HEK293T (cell line): ENCODE results near the gene XRCC5.

Experiments
- ARNT ChIP-seq: fragments of 450-650 bp; IDR thresholded peaks from 2 replicates; pipeline ENCODE4 v1.6.1; 2017; ENCODE audit warnings: mild to moderate bottlenecking
- BHLHE40 ChIP-seq: fragments of 450-650 bp; IDR thresholded peaks from 2 replicates; pipeline ENCODE4 v1.6.1; 2016; ENCODE audit warnings: mild to moderate bottlenecking, moderate library complexity, borderline replicate concordance
- ELF4 ChIP-seq: fragments of 450-650 bp; IDR thresholded peaks from 2 replicates; pipeline ENCODE4 v1.6.1; 2017; ENCODE audit warnings: antibody characterized with exemption
- FOXA1 ChIP-seq: fragments of 450-650 bp; IDR thresholded peaks from 2 replicates; pipeline ENCODE4 v1.6.1; 2016; ENCODE audit warnings: mild to moderate bottlenecking
- FOXK2 ChIP-seq: fragments of 450-650 bp; IDR thresholded peaks from 2 replicates; pipeline ENCODE4 v1.6.1; 2016; ENCODE audit warnings: mild to moderate bottlenecking
- FOXM1 ChIP-seq: fragments of 450-650 bp; IDR thresholded peaks from 2 replicates; pipeline ENCODE4 v1.6.1; 2017; ENCODE audit warnings: mild to moderate bottlenecking, borderline replicate concordance
- HDGF ChIP-seq: fragments of 450-650 bp; IDR thresholded peaks from 2 replicates; pipeline ENCODE4 v1.6.1; 2017; ENCODE audit warnings: antibody characterized with exemption, borderline replicate concordance
- L3MBTL2 ChIP-seq: fragments of 450-650 bp; conservative IDR thresholded peaks from 2 replicates; pipeline ENCODE4 v1.6.1; 2016; ENCODE audit warnings: mild to moderate bottlenecking
- SP1 ChIP-seq: fragments of 450-650 bp; IDR thresholded peaks from 2 replicates; pipeline ENCODE4 v1.6.1; 2017
- SUZ12 ChIP-seq: fragments of 450-650 bp; IDR thresholded peaks from 2 replicates; pipeline ENCODE4 v1.6.1; 2016; ENCODE audit warnings: mild to moderate bottlenecking
- TARDBP ChIP-seq: fragments of 450-650 bp; IDR thresholded peaks from 2 replicates; pipeline ENCODE4 v1.6.1; 2016
- TF ChIP-seq, protein P1 (sequence below): fragments of 450-650 bp; IDR thresholded peaks from 2 replicates; pipeline ENCODE4 v1.6.1; 2016

DNA sequence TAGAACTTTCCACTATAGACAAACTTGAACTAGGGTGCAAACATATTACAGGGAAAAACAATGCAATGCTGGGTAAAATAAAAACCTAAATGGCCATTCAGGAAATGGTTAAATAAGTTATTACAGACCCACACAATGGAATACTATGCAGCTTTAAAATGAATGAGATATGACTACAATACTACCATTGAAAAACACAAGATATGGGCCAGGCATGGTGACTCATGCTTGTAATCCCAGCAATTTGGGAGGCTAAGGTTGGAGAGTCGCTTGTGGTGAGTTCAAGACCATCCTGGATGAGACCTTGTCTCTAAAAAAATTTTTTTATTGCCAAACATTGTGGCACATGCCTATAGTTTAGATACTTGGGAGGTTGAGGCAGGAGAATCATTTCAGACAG lies 34.4 kb upstream of the XRCC5 start:
- TF ChIP-seq ARNT (no peak), L3MBTL2 (no peak), SP1 (no peak), BHLHE40 (no peak), HDGF (no peak), SUZ12 (no peak), FOXM1 (no peak), ELF4 (no peak), TARDBP (no peak), FOXA1 (no peak), FOXK2 (no peak)
- TF ChIP-seq, protein P1, sequence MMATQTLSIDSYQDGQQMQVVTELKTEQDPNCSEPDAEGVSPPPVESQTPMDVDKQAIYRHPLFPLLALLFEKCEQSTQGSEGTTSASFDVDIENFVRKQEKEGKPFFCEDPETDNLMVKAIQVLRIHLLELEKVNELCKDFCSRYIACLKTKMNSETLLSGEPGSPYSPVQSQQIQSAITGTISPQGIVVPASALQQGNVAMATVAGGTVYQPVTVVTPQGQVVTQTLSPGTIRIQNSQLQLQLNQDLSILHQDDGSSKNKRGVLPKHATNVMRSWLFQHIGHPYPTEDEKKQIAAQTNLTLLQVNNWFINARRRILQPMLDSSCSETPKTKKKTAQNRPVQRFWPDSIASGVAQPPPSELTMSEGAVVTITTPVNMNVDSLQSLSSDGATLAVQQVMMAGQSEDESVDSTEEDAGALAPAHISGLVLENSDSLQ, result no peak
